HepG2 (cell line): ENCODE data around the gene CKAP2. TPM values are rescaled to one million over a fixed set of nuclear protein-coding genes. Genes with fewer than 3 reads are reported as not detected.

Experiments used
- ATF3 ChIP-seq: sonication (generic); formaldehyde crosslinking; IDR thresholded peaks from 2 replicates; pipeline ENCODE4 v1.4.0; 2020; ENCODE audit warnings: missing genetic modification reagents
- CAMTA2 ChIP-seq: sonication (generic); formaldehyde crosslinking; IDR thresholded peaks from 2 replicates; pipeline ENCODE4 v1.4.0; 2020; ENCODE audit warnings: mild to moderate bottlenecking, missing genetic modification reagents, borderline replicate concordance
- CCDC6 ChIP-seq: sonication (generic); formaldehyde crosslinking; IDR thresholded peaks from 2 replicates; pipeline ENCODE4 v1.8.1; 2022; ENCODE audit warnings: mild to moderate bottlenecking, missing genetic modification reagents, moderate library complexity
- CENPT ChIP-seq: sonication (generic); formaldehyde crosslinking; IDR thresholded peaks from 2 replicates; pipeline ENCODE4 v1.8.0; 2022; ENCODE audit warnings: low read depth, mild to moderate bottlenecking, moderate library complexity, missing genetic modification reagents
- CREM ChIP-seq, 2 experiments: sonication (generic) in 1 of 2; formaldehyde crosslinking in 1 of 2; IDR thresholded peaks; 2 replicates each; pipeline versions ENCODE4 v1.4.0 to v1.6.1; 2016 to 2020; ENCODE audit warnings: antibody characterized with exemption in 1 of 2, mild to moderate bottlenecking in 1 of 2, missing genetic modification reagents in 1 of 2
- ELK4 ChIP-seq: sonication (generic); formaldehyde crosslinking; IDR thresholded peaks from 2 replicates; pipeline ENCODE4 v1.9.0; 2021; ENCODE audit warnings: missing genetic modification reagents, borderline replicate concordance
- GATAD2A ChIP-seq: IDR thresholded peaks from 2 replicates; pipeline ENCODE4 v1.6.1; 2016
- MXI1 ChIP-seq: IDR thresholded peaks from 3 replicates; pipeline ENCODE4 v1.6.1; 2012; ENCODE audit warnings: low read depth, low read length, inconsistent platforms, borderline replicate concordance
- POGK ChIP-seq: sonication (generic); formaldehyde crosslinking; conservative IDR thresholded peaks from 2 replicates; pipeline ENCODE4 v1.8.0; 2022; ENCODE audit warnings: mild to moderate bottlenecking, moderate library complexity, missing genetic modification reagents
- SMYD3 ChIP-seq: sonication (generic); formaldehyde crosslinking; IDR thresholded peaks from 2 replicates; pipeline ENCODE4 v1.8.1; 2023; ENCODE audit warnings: mild to moderate bottlenecking, missing genetic modification reagents
- SOX13 ChIP-seq, 3 experiments: fragments of 450-650 bp in 1 of 3; sonication (generic) in 1 of 3; formaldehyde crosslinking in 1 of 3; IDR thresholded peaks in 2 of 3; conservative IDR thresholded peaks in 1 of 3; 2 replicates each; pipeline versions ENCODE4 v1.5.0 to v1.6.1; 2016 to 2020; ENCODE audit warnings: antibody characterized with exemption in 1 of 3, mild to moderate bottlenecking in 1 of 3, missing compliant biosample characterization in 1 of 3, missing genetic modification reagents in 1 of 3, moderate library complexity in 1 of 3
- SOX5 ChIP-seq: IDR thresholded peaks from 2 replicates; pipeline ENCODE4 v1.6.1; 2016; ENCODE audit warnings: borderline replicate concordance
- STAT6 ChIP-seq: sonication (generic); formaldehyde crosslinking; IDR thresholded peaks from 2 replicates; pipeline ENCODE4 v1.4.0; 2020; ENCODE audit warnings: missing genetic modification reagents, mild to moderate bottlenecking, borderline replicate concordance
- ZBTB42 ChIP-seq: sonication (generic); formaldehyde crosslinking; IDR thresholded peaks from 2 replicates; pipeline ENCODE4 v1.5.0; 2020; ENCODE audit warnings: mild to moderate bottlenecking, missing genetic modification reagents
- ZMAT3 ChIP-seq: sonication (generic); formaldehyde crosslinking; conservative IDR thresholded peaks from 2 replicates; pipeline ENCODE4 v1.7.0; 2021; ENCODE audit warnings: missing genetic modification reagents
- ZNF205 ChIP-seq: IDR thresholded peaks from 2 replicates; pipeline ENCODE4 v1.6.1; 2018; ENCODE audit warnings: missing biosample characterization, missing genetic modification reagents
- ZNF282 ChIP-seq: fragments of 450-650 bp; IDR thresholded peaks from 2 replicates; pipeline ENCODE4 v1.6.1; 2018; ENCODE audit not compliant: partially characterized antibody
- ZNF329 ChIP-seq: sonication (generic); formaldehyde crosslinking; IDR thresholded peaks from 2 replicates; pipeline ENCODE4 v1.9.0; 2021; ENCODE audit warnings: low read depth, mild to moderate bottlenecking, missing genetic modification reagents
- ZNF354B ChIP-seq: sonication (generic); formaldehyde crosslinking; IDR thresholded peaks from 2 replicates; pipeline ENCODE4 v1.8.0; 2022; ENCODE audit warnings: mild to moderate bottlenecking, missing genetic modification reagents
- ZNF432 ChIP-seq: sonication (generic); formaldehyde crosslinking; IDR thresholded peaks from 2 replicates; pipeline ENCODE4 v1.5.0; 2020; ENCODE audit warnings: missing genetic modification reagents, mild to moderate bottlenecking, borderline replicate concordance
- ZNF772 ChIP-seq: sonication (generic); formaldehyde crosslinking; IDR thresholded peaks from 2 replicates; pipeline ENCODE4 v1.5.0; 2020; ENCODE audit warnings: mild to moderate bottlenecking, missing genetic modification reagents
- polyA plus RNA-seq, 8 experiments: library from polyadenylated mRNA; depleted of rRNA in 3 of 8; stranded (reverse) in 7 of 8; unstranded in 1 of 8; fragments of >200 nt; fragmentation: Illumina TruSeq in 4 of 8; extraction: Trizol in 4 of 8; gene quantifications; 2 replicates each; pipeline versions ENCODE4 v1.2.1 to v1.2.3, GENCODE V29; 2011 to 2016; ENCODE audit warnings: low read depth in 4 of 8, missing spikeins in 1 of 8, mixed read lengths in 1 of 8; ENCODE audit not compliant: insufficient read depth in 1 of 8
- total RNA-seq, 5 experiments: library from RNA; depleted of rRNA; stranded (reverse); fragments of >200 nt; fragmentation: Illumina TruSeq; extraction: Trizol; gene quantifications; 2 replicates each; pipeline ENCODE4 v1.2.3, GENCODE V29; 2016; ENCODE audit warnings: low read depth in 1 of 5

The CKAP2 gene
- total and polyA plus RNA-seq, 2 of the 13 experiments (the other 11 are each of a cell fraction or from before 2014, with no cell fraction given), result 6.7 to 40.3 TPM

- TF ChIP-seq STAT6, result no peak
- no peak for TF ChIP-seq MXI1
- no peak; the same call in 1 of the 2 replicates for TF ChIP-seq SMYD3 (CRISPR knock-in tag)
- TF ChIP-seq POGK, result peak; percentile 29; the same call in 1 of the 2 replicates
- TF ChIP-seq CREM (IDR thresholded peaks at IDR 0.05), result no peak
- TF ChIP-seq CREM (CRISPR knock-in tag; IDR thresholded peaks at IDR 0.05), result no peak
- no peak; the same call in 1 of the 2 replicates for TF ChIP-seq SOX5 (CRISPR knock-in tag)
- TF ChIP-seq GATAD2A (CRISPR knock-in tag), result 0 out of 2 replicates have a peak, but pooled peaks have one; percentile 3
- 0 out of 2 replicates have a peak, but pooled peaks have one; percentile 40 for TF ChIP-seq ZNF772 (CRISPR knock-in tag)
- TF ChIP-seq ZNF432 (CRISPR knock-in tag), result no peak
- no peak for TF ChIP-seq ZNF329 (CRISPR knock-in tag)
- no peak for TF ChIP-seq ATF3
- TF ChIP-seq ZNF354B, result peak; percentile 45; the same call in 1 of the 2 replicates
- TF ChIP-seq ZNF282, result no peak
- no peak for TF ChIP-seq CCDC6 (CRISPR knock-in tag)
- no peak for TF ChIP-seq SOX13 (IDR thresholded peaks at IDR 0.05)
- no peak for TF ChIP-seq SOX13 (CRISPR knock-in tag; conservative IDR thresholded peaks at IDR 0.05 in 1 of 2, IDR thresholded peaks at IDR 0.05 in 1 of 2)
- TF ChIP-seq CAMTA2 (CRISPR knock-in tag), result no peak
- TF ChIP-seq ZMAT3 (CRISPR knock-in tag), result no peak
- no peak for TF ChIP-seq CENPT
- TF ChIP-seq ZBTB42 (CRISPR knock-in tag), result no peak
- no peak; the same call in 1 of the 2 replicates for TF ChIP-seq ZNF205 (CRISPR knock-in tag)
- TF ChIP-seq ELK4 (CRISPR knock-in tag), result no peak
These were observed 381 bp downstream of the CKAP2 start (continued) for GRCh38 chr13:52455677-52456041.
